Mucosa of gallbladder (tissue), 1 donor: Measurements from ENCODE around the gene IGSF1. TPM values are rescaled to one million over a fixed set of nuclear protein-coding genes. Genes with fewer than 3 reads are reported as not detected.

ENCODE experiments used
- DNase-seq: peaks from one replicate; pipeline ENCODE4 v3.0.0-alpha.2; 2020; ENCODE audit warnings: low spot score
- total RNA-seq: library from RNA; stranded (reverse); gene quantifications from one replicate; pipeline ENCODE4 v1.2.1, GENCODE V29; 2021
- donor health status: DM: no; HTN: no; CAD: no.

The IGSF1 gene
- 1.7 TPM for total RNA-seq

DNA sequence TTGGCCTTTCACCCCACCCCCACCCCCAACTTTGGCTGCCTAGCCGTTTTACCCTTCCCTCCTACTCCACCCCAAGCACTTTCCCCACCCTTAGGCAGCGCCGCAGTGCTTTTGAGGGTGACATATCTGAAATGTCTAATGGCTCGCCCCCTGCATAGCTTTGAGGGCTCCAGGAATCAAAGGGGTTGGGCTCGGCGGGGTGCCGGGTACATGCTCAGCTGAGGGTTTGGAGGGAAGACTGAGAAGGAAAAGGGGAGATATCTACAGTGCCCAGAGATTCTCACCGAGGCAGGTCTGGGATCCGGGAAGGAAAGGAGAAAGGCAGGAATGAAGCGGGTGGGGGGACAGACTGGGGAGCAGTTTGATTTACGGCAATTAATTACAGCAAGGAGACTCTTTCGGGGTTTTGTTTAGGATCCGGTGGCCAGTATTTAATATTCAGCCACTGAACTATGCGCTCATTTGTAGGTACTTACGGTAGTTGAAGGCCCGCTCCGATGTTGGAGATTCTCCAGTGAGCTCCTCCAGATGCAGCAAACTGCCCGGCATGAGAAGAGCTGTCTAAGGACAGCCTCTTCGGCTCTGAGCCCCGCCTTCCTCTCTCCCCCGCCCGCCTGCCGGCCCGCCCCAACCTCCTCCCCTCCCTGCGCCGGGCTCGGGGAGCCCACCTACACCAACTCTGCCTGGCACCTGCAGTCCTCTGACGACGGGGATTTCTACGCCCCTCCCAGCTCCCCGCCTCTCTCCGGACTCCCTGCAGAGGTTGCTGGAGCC, at the start of gene IGSF1:
Gene IGSF1 (minus strand): TSS at position 569 of the 774 bp plus-strand sequence. CDS start 2,632 bp downstream, outside the sequence.
- peak; percentile 29 for DNase-seq

DNA sequence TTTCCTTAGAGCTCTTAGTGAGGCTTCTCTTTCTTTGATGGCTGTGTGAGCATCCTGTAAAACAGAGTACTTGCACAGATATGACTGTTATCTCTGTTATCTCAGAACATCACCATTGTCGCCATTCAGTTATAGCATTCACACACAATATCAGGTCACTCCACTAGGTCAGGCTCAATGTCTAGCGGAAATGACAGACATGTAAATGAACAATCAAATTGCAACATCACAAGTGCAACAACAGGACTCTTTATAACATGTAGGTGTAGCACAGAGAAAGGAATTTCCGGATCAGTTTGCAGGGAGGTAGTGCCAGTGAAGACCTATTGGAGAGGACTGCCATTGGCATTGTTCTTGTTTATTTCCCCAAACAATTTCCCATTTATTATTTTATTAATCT, 43.2 kb upstream of the IGSF1 start:
- DNase-seq: no peak

DNA sequence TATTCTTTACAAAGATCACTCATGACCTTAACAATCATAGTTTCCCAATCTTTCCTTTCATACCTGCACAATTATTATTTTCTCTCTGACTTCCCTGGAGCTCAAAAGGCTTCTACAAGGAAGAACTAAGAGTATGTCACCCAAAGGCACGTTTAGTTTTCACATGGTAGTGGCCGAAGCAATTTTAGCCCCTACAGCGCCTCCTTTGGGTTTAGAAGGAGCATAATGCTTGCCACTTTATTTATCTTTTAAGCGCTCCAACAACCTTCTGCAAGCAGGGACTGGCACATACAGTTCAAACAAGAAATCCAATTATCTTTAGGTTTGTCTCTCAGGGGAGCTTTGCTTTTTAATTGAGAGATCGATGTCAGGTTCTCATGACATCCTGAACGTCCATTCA, 42.0 kb upstream of the IGSF1 start:
- no peak for DNase-seq

GRCh38 chrX:131330735-131331134, 41.6 kb upstream of the IGSF1 start:
- DNase-seq: no peak

- no peak for DNase-seq
Observed at GRCh38 chrX:131322651-131323050, 33.5 kb upstream of the IGSF1 start.

DNA sequence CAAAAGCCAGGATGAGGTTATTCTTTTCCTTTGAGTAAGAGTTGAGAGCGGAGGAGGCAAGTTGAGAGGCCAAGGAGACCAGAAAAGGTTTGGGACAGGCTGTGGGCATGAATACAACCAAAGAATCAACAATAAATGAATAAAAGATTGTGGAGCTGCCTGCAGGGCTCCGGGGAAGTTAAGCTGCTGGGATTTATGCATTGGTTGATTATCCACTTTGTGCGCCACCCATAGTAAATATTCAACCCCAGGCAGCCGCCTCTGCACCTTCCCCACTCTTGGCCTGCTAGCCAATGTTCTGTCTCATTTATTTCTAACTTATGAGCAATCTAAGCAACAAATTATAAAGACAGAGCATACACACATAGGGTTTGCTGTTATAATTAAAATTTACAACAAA, 28.2 kb upstream of the IGSF1 start:
- no peak for DNase-seq

GRCh38 chrX:131316260-131316659, 27.2 kb upstream of the IGSF1 start:
- no peak for DNase-seq

DNA sequence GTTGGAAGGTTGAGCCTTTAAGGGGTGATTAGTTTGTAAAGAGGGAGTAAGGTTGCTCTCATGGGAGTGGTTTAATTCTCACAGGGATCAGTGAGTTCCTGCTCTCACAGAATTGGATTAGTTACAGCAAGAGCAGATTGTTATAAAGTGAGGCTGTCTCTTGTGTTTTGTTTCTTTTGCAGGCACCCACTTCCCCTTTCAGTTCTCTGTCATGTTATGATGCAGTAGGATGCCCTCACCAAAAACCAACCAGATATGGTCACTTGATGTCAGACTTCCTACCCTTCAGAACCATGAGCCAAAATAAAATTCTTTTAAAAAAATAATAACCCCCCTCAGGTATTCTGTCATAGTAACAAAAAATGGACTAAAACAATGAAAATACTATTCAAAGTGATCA, 19.9 kb upstream of the IGSF1 start:
- no peak for DNase-seq

DNA sequence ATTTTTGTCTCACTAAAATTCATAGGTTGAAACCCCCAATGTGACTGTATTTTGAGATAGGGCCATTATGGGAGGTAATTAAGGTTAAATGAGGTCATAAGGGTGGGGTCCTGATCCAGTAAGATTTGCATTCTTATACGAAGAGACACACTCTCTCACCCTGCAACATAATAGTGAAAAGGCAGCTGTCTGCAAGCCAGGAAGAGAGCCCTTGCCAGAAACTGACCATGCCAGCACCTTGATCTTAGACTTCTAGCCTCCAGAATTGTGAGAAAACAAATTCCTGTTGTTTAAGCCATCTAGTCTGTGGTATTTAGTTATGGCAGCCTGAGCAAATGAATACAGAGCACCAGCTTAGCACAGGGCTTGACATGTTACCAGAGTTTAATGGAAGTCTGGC, 17.5 kb upstream of the IGSF1 start:
- DNase-seq: no peak

- DNase-seq: no peak
Observed at GRCh38 chrX:131305926-131306325, 16.8 kb upstream of the IGSF1 start.

DNA sequence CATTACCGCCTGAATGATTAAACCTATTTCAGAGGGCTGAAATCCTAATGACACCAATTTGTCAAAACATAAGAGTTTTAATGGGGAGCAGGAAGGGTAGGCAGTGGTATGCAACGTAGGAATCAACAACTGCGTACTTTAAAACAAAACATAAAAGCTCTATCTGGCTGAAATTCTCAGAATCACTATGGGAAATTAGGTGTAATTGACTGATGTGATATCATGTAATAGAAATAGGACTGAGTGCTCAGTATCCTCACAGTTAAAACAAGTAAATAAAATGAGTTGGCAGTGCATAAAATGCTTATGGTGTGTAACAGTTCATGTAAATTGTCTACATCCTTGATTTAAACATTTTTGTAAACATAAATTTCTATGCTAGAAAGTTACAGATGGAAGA, 13.6 kb upstream of the IGSF1 start:
- DNase-seq: no peak

GRCh38 chrX:131301155-131301554, 12.0 kb upstream of the IGSF1 start:
- DNase-seq: no peak

- DNase-seq: no peak
Observed at GRCh38 chrX:131298846-131299245, 9.7 kb upstream of the IGSF1 start.

DNA sequence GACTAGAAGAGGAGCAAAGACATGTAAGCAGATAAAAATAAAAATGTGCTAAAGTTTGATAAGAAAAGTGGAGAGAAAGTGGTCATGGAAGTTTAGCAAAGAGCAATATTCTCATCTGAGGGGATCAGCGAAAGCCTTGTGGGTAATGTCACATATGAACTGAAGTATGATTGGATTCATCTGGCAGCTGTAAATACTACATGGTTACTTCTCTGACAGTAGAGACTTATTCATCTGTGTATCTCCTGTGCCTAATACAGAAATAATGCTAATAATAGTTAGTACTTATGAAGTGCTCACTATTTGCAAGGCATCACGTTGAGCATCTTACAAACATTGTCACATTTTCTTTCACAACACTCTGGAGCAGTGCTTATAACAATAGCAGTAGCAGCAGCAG, 8.9 kb upstream of the IGSF1 start:
- no peak for DNase-seq

DNA sequence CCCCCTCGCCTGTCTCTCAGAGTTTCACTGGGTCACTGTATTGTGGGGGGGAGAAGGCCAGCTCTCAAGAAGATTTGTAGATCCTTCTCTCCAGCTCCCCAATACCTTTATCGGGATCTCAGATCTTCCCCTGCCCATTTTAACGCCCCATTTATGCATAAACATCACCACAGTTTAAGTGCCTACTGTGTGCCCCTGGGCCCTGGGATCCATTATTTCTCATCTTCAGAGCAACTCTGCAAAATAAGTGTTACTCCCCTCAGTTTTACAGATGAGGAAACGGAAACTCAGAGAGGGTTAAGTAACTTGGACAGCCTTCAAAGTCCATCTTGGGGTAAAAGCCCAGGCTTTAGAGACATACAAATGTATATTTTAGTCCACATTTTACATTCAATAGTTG, 421 bp upstream of the IGSF1 start:
- no peak for DNase-seq

DNA sequence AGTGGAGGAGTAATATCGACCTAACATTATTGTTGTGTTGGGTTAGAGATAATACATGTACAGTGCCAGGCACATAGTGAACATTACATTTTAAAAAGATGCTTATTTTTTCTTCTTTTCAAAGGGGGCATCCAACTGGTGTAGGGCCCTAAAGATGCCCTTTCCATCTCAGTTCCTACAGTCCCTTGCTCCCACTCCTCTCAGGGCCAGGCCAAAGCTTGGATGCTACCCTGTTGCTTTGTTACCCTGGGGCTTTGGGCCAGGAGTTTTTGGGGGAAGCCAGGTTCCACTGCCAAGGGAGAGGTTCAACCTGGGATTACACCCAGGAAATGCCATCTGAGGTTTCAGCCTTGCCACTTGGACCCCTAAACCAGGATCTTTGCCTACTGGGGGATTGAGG, 918 bp downstream of the IGSF1 start:
- no peak for DNase-seq

DNA sequence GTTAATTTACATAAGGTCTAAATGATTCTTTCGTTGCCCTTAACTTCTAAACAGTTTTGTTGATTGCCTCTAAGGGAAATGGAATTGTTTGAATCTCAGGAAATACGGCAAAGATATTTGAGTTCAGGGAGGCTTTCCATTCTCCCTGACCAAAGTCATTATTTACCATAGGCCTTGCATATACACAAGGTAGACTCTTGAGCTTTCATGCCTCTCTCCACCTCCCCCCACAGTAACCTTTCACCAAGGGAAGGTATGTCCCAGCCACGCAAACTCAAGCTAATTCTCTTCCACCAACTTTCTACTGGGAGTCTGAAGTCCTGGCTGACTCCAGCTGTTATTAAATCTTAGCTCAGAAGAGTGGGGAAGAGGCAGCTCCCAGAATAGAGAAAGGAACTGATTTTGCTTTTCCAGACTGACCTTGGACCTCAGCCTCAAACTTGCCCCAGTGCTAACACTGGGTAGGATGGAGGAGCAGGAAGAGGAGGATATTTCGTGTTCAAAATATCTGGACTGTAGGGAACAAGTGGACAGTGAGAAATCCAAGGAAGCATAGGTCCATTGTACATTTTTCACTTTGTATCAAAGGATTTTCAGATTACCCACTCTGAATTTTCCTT, 1.4 kb downstream of the IGSF1 start:
- no peak for DNase-seq

DNA sequence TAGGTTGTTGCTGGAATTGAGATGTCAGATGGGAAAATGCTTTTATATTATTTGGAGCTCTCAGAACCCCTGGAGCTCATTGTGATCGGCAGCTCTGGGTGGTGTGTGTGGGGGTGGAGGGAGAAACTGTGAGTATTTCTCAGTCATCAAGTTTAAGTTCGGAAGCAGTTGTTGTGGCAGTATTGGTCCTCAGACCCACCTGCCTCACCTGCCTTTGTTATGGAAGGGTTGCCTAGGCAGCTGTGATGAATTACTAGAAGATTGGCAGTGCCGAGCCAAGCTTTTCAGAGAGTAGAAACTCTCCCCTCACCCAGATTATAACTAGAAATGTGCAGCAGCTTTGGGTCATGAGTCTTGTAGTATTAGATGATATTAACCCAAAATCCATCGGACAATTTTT, 9.5 kb downstream of the IGSF1 start:
- no peak for DNase-seq

GRCh38 chrX:131279197-131279596, 9.9 kb downstream of the IGSF1 start:
- no peak for DNase-seq

DNA sequence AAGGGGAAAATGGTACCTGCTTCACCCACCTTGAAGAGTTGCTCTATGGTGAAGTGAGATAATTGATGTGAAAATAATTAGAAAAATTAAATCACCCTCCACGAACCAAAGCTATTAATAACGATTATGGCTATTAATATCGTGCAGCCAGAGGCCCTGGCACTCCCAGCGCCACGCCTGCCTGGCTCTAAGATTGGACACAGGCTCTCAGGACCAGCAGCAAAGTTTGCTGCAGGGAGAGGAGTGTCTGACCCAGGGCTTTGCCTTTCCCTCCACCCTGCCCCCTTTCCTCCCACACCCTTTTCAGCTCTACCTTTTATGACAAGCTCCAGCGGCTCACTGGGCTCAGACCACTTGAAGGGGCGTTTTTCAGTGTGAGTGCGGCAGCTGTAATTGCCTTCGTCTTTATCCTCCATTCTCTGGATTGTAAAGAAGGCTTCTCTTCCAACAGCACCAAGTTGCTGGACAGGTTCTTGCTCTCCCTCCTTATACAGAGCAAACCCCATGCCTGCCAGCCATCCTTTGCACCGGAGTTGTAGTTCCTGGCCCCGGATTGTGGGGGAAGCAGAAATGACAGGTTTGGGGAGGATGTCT, 11.5 kb downstream of the IGSF1 start:
- DNase-seq: no peak

DNA sequence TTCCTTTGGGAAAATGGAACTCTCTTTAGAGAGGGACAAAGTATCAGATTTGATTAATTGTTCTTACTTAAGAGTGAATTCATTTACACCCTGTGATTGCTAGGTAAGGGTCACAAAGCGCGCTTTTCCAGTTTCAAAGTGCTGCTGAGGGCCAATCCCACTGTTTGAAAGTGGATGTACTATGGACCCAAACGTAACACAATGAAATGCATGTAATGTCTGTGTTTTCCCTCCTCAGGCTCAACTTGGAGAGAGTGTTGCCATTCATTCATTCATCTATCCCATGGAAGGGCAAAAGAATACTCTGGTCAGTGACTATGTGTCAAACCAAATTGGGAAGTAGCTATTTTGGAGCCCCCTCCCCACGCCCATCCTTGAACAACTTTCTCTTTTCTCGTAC, 16.1 kb downstream of the IGSF1 start:
- DNase-seq: no peak

GRCh38 chrX:131271826-131272225, 17.3 kb downstream of the IGSF1 start:
- DNase-seq: no peak

DNA sequence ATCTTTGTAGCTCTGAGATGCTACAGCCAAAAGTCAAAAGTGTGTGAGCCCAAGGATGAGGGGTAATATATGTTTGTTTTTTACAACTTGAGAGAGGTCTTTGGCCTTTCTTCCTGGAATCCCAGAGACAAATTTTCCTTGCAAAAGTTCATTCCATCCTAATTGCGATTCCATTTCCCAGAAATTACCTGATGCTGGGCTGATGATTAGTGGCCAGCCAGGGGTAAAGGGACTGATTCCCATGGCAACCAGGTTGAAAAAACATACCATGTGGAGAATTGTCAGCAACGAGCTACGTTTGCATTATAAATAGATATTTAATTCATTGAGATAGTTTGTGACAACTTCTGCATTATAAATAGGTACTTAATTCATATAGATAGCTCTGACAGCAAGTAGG, 17.8 kb downstream of the IGSF1 start:
- no peak for DNase-seq
